NCI-H2107 treated with DMSO at 0.1 percent for 48 hours (cell line): ENCODE results near the gene TFDP1.

Source experiments
- DNase-seq: peaks from one replicate; lab custom pipeline; 2025; ENCODE audit not compliant: unreplicated experiment; lab: John Stamatoyannopoulos, UW

The TFDP1 gene

GRCh38 chr13:113659337-113659736, 74.8 kb downstream of the TFDP1 start:
- DNase-seq = no peak

GRCh38 chr13:113660066-113660465, 75.5 kb downstream of the TFDP1 start:
- no peak for DNase-seq

- no peak for DNase-seq
Observed at GRCh38 chr13:113661509-113661908, 77.0 kb downstream of the TFDP1 start.

GRCh38 chr13:113663934-113664333, 79.4 kb downstream of the TFDP1 start:
- no peak for DNase-seq

- no peak for DNase-seq
Observed at GRCh38 chr13:113664751-113665596, 80.4 kb downstream of the TFDP1 start.

GRCh38 chr13:113665597-113666328, 81.2 kb downstream of the TFDP1 start:
- no peak for DNase-seq

- no peak for DNase-seq
Observed at GRCh38 chr13:113666329-113666670, 81.7 kb downstream of the TFDP1 start.

GRCh38 chr13:113666951-113667701, 82.6 kb downstream of the TFDP1 start, which contains the start of gene GRK1:
Gene GRK1, plus strand, starts transcription at chr13:113667219. Its CDS starts 168 bp downstream, at chr13:113667387.
- no peak for DNase-seq

- DNase-seq = no peak
Observed at GRCh38 chr13:113667771-113668490, 83.4 kb downstream of the TFDP1 start.

GRCh38 chr13:113668491-113668971, 84.0 kb downstream of the TFDP1 start:
- no peak for DNase-seq

GRCh38 chr13:113669231-113669754, 84.7 kb downstream of the TFDP1 start:
- no peak for DNase-seq

- no peak for DNase-seq
Observed at GRCh38 chr13:113669755-113670341, 85.3 kb downstream of the TFDP1 start.

GRCh38 chr13:113670541-113670940, 86.0 kb downstream of the TFDP1 start:
- no peak for DNase-seq

- DNase-seq = no peak
Observed at GRCh38 chr13:113671066-113672001, 86.8 kb downstream of the TFDP1 start.

GRCh38 chr13:113672002-113672651, 87.6 kb downstream of the TFDP1 start:
- DNase-seq = no peak
